SK-N-MC (cell line): ENCODE measurements around the gene LRMDA.

Experiments
- EZH2 ChIP-seq: fragments of 200-600 bp; sonication (generic); IDR thresholded peaks from one replicate; pipeline ENCODE4 v1.6.1; 2017; ENCODE audit warnings: antibody characterized with exemption
- FOXP2 ChIP-seq: optimal IDR thresholded peaks from 2 replicates; pipeline ENCODE3; 2011; ENCODE audit warnings: mild to moderate bottlenecking, moderate library complexity; ENCODE audit not compliant: insufficient read depth; ENCODE audit errors: extremely low read length, control extremely low read depth
- POLR2AphosphoS5 ChIP-seq: IDR thresholded peaks from 2 replicates; pipeline ENCODE4 v1.6.1; 2012; ENCODE audit warnings: mild to moderate bottlenecking, low read depth, low read length, borderline replicate concordance

GRCh38 chr10:75605096-75605495 is 173.7 kb downstream of the LRMDA start:
- TF ChIP-seq EZH2 (no peak), POLR2AphosphoS5 (no peak), FOXP2 (no peak)
